Hematopoietic multipotent progenitor cell treated with erythropoietin and hydrocortisone succinate and interleukin-3 and kit ligand, for 8 days (in vitro differentiated cells): ENCODE data around the gene FAM83C.

Experiments used
- DNase-seq: peaks from one replicate; pipeline ENCODE4 v3.0.0-alpha.2; 2015

Gene FAM83C

GRCh38 chr20:35291654-35292503, at the start of gene FAM83C:
Gene FAM83C (minus strand): TSS chr20:35292425. CDS start chr20:35292304, 121 bp downstream.
- DNase-seq: no peak

DNA sequence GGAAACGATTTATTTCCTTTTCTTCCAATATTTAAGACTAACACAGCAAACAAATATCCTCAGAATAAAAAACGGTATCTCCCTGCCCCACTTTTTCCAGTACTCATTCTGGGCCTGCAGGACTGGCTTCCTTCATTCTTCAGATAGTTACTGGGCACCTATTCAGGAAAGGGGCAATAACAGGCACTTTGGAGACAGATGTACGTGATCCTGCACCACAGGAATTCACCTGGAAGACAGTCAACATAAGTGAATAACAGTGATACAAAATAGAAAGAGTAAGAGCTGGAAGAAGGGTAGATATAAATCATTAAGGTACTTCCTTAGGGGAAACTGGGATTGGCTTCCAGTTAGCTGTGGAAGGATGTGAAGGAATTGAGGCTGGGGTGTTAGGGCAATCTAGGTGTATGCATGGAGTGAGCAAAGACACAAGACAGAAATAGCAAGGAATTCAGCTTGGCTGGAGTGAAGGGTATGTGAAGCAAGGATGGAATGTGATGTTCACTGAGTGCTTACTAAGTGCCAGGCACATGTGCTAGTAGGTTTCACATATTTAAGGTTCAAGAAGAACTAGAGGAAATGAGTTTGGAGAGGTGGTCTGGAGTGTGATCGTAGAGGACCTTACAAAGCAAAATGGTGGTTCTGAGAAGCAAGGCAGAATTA, 49.3 kb upstream of the FAM83C start:
- DNase-seq: no peak

GRCh38 chr20:35340436-35340835, 48.2 kb upstream of the FAM83C start:
- DNase-seq: no peak

- peak; percentile 14 for DNase-seq
Observed at GRCh38 chr20:35339636-35340035, 47.4 kb upstream of the FAM83C start.

DNA sequence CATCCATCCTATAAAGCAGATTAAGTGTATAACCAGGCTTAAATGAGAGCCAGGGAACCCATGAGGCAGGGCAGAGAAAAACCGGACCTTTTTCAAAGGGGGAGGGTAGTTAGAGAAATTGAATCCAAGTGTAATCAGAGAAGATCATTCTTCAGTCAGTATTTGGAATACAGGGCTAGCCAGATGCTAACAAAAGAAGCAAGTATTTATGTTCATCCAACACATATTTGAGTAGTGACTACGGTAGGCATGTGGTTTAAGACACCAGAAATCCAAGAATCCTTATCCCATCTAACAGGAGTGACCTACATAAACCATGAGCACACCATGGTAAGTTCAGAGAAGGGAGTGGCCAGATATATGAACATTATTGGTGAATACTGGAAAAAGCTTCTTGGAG, 46.8 kb upstream of the FAM83C start:
- DNase-seq: no peak

DNA sequence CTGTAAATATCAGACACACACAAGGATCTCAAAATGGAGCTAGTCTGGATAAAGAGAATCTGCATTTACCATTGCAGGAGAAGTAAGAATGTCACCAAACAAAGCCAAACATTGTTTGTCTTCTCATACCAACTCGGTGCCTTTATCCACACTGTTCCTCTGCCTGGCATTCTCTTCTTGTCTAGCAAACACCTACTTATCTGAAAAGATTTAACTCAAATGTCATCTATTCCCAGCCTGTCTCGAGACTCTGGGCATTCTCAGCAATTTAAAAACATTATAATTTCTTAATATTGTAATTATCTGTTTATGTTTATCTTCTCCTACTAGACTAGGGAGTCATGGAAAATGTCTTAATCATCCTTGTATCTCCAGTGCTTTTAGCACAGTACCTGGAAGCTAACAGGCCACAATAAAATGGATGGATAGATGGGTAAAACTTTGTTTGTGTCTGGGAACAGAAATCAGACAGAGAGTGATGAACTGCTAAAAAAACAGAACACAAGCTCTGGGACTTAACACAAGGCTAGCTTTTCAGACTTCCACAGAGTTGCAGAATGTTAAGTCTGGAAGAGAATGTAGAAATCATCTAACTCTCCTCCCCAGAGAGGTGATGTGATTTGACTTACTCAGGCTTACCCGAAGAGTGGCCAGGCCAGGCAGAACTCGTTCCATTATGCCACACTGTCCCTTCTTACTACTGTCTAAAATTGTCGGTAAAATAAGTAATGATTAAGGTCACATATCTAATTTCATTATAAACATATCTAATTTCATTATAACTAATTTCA, 42.3 kb upstream of the FAM83C start:
- no peak for DNase-seq

- no peak for DNase-seq
Observed at GRCh38 chr20:35333606-35334005, 41.4 kb upstream of the FAM83C start.

DNA sequence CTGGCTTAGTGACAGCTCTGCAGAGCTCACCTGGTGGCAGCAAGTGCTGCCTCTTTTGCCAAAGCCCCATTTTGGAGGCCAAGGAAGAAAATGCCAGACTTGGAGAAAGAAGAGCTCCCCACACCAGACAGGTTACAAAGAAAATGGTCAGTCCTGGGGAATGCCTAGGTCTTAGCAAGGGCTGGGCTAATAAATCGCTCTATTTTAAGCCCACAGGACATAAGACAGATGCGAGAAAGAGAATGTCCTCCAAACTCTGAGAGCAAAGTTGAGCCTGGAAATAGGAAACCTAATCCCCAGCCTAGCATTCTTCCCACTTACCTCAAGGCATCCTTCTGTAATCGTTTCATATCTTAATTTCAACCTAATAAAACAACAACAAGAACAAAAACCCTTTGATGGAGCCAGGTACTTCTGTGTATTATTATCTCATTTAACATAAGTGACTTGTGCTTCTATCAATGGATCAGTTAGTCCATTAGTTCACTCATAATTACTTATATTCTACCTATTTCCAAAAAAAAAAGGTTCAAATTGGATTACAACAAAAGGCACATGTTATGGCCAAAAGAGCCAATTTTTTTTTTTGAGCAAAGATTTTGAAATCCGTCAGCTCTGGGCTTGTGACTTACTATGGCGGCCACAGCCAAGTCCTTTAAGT, 40.4 kb upstream of the FAM83C start:
- no peak for DNase-seq

GRCh38 chr20:35329435-35330139, 37.4 kb upstream of the FAM83C start:
- peak; percentile 72 for DNase-seq

GRCh38 chr20:35328689-35329088, 36.5 kb upstream of the FAM83C start:
- DNase-seq: no peak

DNA sequence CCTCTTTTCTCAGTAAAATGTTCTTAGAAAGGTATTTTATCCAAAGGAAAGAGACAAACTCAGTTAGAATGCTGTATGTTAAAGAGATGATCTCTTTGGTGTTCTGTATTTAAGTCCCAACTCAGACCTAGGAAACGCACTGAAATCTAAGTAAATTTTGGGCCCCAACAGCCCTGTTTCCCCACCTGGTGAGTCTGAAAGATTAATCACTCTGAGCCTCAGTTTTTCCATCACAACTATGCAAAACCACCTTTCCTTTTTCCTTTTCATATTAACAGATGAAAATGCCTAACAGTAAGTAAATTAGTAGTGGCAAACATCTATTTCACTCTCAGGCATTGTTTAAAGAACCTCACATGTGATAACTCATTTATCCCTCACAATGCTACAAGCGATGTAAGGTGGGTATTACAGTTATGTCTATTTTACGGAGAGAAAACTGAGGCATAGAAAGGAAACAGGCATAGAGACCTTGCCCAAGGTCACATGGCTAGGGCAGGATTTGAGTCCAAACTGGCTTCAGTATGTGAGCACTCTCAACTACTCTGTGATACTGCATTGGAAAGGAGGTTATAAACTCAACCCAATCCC, 36.0 kb upstream of the FAM83C start:
- DNase-seq: no peak

DNA sequence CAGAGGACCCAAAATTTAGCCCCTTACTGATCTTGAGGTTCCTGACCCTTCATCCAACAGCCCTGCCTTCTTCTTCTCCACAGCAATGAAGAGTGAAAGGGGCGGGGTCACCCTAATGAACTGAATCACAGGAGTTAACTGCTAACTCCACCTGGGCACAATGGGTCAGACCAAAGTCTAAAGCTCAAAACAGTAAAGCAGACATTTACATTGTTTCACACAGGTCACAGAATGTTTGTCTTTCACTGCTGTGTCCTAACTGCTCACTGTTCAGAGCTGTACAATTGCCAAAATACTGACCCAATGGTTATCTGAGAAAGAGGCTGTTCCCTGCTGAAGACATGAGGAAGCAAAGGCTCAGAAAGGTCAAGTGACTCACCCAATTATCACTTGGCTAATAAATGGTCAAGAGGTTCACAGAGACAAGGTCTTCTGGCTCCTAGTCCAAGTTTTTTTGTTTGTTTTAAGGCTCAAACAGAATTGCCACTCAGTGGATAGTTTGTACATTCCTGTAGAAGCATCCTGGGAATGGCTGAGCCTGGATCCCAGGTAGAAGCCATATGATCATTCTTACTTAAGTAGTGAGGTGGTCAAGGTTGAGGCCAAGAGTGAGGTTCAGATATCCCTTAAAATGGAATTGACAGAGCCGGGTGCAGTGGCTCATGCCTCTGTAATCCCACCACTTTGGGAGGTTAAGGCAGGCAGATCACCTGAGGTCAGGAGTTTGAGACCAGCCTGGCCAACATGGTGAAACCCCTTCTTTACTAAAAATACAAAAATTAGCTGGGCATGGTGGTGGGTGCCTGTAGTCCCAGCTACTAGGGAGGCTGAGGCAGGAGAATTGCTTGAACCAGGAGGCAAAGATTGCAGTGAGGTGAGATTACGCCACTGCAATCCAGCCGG, 35.1 kb upstream of the FAM83C start:
- DNase-seq: no peak

DNA sequence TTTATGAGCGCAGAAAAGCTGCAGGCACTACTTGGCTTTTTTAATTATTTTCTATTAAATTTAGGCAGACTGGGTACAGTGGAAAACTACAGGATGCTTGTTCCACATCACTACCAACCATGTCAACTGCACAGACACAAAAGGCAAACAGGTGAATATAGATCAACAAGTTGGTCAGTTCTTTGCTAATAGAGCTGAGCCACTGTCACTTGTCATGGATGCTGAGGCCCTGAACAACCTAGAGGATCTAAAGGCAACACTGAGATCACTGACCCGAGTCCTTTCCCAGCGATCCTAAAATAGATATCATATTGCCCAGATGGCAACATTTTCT, 34.5 kb upstream of the FAM83C start:
- DNase-seq: no peak

DNA sequence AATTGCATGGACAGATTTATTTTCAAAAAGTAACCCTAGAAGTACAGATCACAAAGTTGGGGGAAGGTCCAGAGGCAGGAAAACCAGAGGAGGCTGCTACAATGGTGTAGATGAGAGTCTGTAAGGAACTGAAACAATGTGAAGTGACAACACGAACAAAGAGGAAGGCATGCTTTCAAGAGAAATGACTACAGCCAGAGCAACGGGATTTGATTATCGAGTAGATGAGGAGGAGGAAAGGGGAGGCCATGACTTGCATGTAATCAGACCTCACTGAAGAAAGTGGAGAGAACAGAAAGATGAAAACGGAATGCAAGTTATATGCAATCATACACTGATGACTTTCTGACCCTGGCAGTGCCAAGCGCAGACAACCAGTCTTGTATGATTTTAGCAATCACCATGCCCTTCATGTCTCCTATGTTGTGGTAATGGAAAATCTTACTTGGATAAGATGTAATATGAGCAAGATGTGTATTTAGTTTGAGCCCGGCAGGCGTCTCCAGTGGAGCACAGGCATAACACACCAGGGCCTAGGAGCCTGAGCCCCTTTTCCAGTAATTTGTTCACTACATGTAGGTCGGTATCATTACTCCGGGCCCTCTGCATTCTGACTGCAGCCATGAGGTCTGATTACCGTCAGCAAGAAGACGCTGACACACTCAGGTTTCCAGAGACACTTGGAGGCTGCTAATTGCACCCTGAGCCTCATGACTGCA, 34.0 kb upstream of the FAM83C start:
- no peak for DNase-seq

- peak; percentile 24 for DNase-seq
Observed at GRCh38 chr20:35325401-35325800, 33.2 kb upstream of the FAM83C start.

DNA sequence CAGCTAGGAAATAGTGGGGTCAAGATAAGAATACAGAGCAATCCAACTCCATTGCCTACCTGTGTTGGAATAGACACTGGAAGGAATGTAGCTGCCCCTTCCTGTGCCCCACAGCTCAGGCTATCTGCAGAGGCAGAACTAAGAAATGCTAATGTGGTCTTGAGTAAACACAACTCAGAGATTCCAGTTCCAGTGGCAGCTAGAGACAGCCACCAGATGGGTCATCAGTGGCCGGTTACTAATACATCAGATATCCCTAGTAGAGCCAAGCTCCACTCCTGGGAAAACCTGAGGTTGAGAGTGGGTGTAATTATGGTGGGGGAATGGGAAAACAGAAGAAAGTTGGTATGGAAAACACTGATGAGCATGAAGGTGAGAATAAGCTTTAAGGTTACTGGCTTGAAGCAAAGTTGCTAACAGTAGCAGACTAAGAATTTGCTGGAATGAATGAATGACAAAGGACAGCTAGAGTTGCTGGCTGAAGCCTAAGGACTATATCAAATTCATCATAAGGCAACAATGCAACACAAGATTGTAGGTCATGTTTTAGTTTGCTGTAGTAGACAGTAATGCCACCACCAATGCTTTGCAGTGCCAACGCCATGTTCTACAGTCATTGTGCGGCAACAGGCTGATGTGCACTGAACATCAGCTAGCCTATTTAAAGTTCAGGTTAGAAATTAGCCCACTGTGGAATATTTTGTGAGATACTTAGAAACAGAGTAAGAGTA, 28.3 kb upstream of the FAM83C start:
- no peak for DNase-seq

DNA sequence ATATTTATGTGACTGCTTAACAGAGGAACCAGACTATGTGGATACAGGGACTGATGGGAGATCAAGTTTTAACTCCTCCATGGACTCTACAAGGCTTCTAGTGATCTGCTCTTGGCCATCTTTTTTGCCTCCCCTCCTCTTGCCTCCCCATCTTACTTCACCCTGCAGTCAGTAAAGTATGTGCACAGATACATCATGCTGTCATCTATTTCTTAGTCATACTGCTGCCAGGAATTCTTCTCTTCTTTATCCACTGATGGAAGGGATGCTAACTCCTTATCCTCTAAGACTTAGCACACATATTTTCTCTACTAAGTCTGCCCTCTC, 27.6 kb upstream of the FAM83C start:
- no peak for DNase-seq

DNA sequence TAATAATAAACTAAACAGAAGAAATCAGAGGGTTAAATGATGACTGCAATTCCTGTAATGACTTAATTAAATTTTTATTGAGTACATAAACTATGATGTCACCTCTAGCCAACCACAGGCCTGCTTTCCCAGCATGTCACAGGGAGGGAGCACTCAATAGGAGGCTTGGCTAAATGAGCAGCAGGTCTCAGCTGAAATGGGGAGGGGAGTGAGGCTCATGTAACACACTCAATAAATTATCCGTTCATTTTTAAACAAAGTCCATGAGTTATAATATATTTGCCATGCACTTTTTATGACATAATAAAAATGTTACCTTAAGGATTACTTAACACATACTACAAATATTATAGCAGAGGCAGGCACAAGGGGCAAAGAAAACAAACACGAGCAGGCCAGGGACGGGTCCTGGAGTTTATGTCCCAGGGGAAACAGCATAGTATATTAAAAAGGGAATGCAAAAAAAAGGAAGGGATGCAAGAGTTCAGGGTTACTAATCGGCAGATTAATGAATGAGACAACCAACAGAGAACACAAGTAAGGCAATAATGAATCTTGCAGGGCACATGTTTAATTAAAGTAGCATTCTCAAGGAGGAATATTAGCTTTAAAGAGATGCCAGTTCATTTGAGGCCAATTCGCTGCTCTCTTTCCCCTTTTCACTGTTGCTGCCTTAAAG, 27.1 kb upstream of the FAM83C start:
- DNase-seq: no peak

DNA sequence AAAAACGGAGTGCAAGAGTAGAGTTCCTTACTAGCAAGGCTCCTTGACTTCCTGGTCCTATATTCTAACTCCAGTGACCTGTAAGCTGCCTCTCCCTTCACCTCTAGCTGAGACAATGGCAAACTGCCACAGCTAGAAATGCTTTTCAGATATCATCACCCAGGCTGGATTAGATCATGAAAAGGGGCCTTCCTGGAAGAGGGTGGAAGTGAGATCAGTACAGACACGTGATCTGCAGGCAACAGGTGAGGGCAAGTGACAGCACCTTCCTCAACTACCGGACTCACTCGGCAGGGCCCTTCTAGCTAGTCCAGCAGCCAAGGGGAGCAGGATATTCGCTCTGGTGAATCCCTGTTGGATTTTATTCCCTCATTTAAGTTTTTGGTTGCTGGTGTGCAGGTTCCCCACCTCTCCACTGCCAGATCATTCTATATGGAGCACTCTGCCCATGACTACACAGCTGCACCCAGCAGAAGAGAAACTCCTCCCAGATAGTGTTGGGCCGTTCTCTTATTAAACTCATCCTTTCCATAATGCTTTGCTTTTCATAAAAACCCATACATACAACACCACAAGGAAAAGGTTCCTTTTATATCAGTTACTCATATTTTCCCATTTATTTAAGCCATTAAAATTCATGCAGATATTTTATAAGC, 26.4 kb upstream of the FAM83C start:
- DNase-seq: no peak
